ENCODE measurements around the gene OR10H5.

GRCh38 chr19:15759962-15760565 is 27.4 kb upstream of the OR10H5 start:
- TF ChIP-seq CTCF (IDR thresholded peaks at IDR 0.05) (peak in 1 of 2 donors; percentile 17), POLR2A (IDR thresholded peaks at IDR 0.05) (no peak), EP300 (IDR thresholded peaks at IDR 0.05) (no peak)
